Measurements from ENCODE around the gene EMP1.

Gene EMP1

DNA sequence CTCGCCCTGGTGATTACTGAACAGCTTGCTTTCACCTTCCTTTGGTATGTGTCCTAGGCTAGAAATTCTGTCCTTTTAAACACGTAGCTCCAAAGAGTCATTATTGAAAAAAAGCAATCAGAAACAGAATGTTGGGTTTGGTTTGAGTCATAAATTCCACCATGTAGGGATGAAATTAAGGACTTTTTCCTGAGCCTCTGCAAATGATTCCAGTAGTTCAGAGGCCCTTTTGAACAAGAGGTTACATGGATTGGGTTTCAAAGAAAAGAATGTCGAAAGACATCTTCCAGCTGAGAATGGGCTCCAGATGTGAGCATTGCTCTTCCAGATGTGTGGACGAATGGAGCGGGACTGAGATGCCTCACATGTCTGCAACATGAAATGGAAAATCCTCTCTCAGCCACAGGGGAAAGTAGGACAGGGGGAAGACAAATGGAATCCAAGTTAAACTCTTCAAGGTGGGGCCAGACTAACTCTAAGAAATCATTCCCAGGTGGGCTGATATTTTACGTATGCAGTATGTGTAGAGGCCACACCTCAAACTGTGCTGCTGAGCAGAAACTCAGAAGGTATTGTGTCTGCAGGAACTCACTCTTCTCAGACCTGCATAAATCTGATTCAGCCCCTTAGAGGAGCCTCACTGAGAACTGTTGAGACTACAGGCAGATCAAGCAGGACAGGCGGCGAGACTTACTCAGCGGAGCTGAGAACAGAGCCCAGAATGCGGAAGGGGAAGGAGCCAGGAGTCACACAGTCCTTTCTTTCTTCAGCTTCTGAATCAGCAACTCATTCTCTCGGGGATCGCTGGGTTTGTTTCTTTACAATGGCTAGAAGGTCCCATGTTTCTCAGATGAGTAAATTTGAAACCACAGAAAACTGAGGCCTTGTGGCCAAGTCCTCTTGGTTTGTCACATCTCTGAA is 23.3 kb upstream of the EMP1 start:
- DNase-seq, result no peak

DNA sequence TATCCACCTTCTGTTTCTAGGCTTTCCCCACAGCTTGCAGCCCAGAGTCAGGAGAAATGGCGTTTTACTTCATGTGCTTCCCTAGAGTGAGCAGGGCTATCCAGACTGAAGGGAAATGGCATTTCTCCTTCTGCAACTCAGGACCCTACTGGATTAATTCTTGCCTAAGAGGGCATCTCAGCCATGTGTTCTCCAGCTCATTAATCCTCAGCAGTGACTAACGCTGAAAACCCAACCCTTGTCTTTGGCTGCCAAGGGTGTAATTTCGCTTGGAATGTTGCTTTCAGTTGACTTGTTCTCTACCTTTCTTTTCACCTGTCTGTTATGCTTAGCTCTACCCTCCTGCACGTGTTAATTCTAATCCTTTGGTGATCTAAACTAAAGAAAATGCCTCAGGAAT is 21.0 kb upstream of the EMP1 start:
- DNase-seq, result no peak

DNA sequence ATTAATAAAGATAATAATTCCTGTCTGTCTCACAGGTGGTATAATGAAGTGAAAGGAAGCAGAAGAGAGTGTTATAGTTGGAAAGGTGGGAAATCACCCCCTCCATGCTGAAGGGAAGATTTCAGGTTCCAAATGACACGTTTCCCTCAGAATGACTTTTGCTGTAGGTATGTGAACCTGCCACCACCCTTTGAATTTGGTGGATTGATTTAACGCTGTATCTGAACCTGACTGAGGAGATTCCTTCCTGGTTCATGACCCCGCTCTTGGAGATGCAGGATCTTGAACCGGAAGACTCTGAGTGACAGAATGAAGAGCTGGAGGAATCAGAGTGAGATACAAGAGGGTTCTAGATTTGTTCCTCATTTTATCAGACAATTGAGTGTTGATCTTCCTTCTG is 20.3 kb upstream of the EMP1 start:
- no peak for DNase-seq

DNA sequence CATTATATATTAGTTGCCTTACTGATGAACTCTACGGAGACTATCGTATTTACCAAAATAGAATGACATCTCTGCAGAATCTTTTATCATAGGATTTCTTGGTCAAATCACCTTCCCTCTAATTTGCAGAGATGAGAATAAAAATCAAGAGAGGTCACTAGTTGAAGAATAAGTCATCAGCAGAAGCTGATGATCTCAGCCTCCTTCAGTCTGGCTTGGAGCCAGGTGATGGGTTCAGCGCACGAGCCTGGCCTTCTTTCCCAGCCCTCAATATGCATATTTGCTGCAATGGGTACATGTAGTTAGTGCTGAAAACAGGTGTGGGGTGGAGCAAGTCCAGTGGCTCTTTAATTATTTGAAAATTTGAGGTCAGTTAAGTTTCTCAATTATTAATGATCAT is 19.2 kb upstream of the EMP1 start:
- no peak for DNase-seq

DNA sequence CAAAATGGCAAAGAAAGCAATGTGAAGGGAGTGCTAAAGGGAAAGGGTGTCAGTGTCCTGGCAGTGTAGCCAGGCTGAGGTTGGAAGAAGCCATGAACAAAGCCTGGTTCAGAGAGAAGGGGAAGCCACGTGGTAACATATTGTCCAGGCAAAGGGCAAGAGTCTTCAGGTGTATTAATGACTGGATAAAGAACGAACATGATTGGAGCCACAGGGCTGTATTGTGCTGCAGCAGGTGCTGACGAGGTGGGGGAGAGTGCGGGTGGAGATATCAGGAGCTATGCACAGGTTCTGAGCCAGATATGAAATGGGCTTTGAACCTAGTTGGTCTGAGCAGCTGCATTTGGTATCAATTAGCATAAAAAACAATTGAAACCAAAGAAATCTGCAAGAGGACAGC is 18.6 kb upstream of the EMP1 start:
- no peak for DNase-seq

DNA sequence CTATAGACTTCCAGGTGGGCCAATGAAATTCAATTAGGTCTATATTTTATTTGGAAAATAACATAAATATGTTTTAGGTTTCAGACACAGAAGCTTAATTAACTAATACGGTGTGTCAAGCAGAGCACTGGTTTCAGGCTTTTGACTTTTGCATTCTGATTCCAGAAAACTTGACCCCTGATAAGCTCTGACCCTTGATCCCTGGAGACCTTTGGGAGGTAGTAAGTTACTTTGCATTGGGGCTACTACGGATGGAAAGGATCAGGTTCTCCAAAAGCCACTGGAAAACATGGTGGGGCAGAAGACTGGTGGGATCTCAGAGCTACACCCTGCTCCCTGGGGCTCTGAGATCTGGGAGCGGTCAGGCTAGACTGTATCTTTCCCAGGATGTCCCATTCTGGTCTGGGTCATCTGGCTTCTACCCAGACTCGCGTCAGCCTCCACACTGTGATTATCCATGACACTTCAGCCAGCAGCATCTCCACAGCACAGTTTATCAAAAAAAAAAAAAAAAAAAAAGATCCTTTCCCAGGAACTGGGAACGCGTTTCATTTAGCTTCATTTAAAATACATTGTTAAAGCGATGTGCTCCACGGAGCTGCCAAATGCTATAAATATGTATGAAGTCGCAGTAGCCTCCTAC is 17.8 kb upstream of the EMP1 start:
- no peak for DNase-seq

DNA sequence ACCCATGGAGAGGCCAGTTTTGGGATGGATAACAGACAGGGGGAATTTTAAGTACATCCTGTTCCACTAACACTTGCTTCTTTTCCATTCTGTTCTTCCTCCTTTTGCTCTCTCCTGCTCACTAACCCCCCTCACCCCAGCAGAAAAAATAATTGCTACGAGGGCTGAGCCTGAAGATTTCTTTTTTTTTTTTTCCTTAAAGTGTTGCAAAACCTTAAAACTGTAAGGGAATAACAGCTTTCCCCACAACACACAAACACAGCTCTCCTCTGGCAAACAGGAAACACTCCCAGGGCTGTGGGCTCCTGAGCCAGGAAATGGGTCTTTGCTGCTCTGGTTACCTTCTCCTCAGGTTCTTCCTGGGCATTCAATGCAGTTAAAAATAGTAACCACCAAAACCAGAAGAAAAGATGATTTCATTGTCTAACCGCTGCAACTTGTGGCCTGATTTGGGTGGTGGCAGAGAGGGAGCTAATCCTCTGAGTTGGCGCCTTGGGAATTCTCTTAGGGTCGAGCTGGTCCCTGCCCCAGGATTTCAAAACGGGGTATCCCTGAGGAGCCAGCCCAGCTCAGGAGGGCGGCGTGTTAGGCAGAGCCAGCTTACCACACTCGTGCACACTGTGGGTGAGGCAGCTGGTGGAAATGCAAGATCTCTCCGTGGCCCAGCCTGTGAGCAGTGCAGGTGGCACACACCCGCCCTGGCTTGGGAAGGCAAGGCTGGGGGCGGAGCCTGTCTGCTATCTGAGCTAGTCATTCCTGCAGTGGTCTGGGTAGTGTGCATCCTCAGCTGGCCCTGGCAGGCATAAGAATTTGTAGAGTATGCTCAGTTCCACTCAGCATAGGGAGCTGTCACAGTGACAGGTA is 17.1 kb upstream of the EMP1 start:
- peak; percentile 56 for DNase-seq

DNA sequence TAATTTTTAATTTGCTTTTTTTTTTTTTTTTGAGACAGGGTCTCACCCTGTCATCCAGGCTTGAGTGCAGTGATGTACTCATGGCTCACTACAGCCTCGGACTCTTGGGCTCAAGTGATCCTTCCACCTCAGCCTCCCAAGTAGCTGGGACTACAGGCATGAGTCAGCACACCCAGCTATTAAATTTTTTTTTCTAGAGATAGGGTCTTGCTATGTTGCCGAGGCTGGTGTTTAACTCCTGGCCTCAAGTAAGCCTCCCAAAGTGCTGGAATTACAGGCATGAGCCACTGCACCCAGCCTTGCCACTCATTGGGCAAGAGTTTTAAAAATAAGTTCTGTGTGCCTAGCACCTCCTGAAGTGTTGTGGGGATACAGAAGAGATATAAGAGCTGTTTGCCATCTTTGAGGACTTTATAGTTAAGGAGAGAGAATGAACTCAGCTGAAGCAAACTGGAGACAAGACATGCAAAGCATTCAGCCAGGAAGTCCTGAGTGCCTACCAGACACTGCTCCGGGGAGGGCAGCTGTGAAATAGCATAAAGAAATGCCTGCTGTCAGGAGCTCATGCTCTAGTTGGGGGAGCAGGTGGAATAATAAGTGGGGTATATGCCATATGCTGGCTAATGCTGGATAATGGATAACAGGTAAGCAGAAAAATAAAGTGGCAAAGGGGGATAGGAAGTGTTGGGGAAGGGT is 15.0 kb upstream of the EMP1 start:
- no peak for DNase-seq

DNA sequence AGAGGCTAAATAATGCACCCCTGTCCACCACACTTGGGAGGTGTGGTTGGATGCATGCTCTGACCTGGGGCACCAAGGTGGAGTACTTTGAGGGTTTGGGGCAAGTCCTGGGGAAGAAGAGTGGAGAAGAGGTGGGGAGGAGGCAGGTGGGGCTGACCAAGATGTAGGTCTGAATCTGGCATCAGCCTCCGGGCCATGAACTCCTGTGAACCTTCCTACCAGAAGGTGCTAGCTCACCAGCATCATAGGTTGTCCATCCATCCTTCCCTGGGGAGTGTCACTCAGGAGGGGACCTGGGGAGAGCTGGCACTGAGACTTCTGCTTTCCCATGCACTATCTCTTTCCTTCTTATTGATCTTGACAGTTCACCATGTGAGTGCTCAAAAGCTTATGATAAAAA is 13.6 kb upstream of the EMP1 start:
- DNase-seq, result no peak

DNA sequence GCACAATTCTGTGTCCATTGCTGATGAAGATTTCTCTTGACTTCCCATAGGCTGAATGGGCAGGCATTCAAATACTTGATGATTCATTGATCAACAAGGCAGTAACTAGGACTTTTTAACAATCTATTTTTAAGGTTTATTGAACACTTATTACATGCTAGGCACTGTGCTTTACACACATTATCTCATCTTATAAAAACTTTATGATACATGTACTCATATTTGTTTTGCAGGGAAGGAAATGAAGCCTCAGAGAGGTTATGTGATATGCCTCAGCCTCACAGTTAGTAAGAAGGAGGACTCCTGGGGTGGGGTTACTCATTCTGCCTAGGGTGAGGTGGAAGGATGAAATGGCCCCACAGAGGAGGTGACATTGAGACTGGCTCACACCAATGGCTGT is 12.9 kb upstream of the EMP1 start:
- DNase-seq, result no peak

DNA sequence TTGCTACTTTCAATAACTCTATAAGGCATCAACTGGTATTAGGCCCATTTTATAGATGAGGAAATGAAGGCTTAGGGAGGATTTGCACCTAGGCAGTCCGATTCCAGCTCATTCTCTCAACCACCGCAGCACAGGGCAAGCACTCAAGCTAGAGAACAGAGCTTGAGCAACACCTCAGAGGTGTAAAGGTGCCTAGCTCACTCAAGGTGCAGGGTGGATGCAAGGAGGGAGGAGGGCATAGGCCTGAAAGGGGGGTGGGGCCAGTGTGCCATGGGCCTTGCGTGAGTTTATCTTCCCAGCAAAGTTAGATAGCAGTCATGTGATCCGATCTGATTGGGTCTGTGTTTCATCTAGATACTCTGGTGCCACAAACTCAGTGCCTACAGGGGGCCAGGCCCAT is 10.2 kb upstream of the EMP1 start:
- DNase-seq, result no peak

DNA sequence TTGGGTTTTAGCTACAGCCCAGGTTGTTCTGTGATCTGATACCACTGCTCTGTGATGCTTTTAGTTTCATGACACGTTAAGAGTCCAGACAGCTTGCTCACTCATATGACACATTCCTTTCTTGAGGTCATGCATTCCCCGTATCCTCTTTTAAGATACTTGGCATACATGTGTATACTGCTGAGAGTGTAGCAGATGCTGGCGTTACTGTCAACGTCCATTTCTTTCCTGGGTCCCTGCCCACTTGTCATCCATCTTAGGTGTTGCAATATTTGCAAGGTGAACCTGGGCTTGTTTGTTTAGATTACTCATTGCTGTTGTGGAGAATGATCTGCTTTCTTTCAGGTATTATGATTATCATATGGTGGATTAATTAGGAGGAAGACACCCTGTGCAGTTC is 9.1 kb upstream of the EMP1 start:
- DNase-seq, result no peak

DNA sequence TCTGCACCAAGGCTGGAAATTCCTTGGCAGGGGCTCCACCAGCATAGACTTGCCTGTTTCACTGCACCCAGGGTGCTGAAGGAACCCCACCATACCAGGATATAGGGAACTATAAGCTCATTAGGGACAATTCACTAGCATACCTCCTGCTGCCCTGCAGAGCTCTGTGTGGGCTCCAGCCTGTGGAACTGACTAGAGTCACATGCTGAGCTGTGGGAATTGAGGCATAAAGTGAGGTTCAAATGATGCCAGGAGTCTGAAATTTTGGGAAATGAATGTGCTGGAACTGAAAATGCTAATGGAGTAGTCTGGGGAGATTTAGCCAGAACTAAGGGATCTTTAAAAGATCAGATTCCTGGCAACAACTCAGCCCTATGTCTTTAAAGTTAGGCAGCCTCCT is 7.3 kb upstream of the EMP1 start:
- DNase-seq, result no peak

DNA sequence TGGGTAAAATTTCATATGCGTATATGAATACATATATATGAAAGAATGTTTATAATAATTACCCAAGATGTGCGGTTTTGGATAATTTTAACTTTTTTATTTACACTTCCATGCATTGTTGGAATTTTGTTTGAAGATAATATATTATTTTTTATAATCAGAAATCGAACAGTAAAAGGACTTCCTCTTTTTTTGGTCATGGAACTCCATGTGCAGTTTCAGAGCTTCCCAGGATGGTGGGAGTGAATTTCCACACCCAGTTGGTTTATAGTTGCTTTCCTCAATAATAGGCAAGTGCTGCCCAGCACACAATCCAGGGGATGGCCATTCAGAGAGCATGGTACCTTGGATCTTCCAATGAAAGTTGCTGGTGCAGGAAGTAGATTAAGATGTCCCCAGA is 6.3 kb upstream of the EMP1 start:
- DNase-seq, result no peak

DNA sequence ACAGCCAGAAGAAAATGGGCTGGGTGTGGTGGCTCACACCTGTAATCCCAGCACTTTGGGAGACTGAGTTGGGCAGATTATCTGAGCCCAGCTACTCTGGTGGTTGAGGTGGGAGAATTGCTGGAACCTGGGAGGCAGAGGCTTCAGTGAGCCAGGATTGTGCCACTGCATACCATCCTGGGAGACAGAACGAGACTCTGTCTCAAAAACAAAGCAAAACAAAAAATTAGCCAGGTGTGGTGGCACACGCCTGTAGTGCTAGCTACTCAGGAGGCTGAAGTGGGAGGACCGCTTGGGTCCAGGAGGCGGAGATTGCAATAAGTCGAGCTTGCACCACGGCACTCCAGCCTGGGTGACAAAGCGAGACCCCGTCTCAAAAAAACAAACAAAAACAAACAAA is 3.8 kb upstream of the EMP1 start:
- DNase-seq, result no peak

DNA sequence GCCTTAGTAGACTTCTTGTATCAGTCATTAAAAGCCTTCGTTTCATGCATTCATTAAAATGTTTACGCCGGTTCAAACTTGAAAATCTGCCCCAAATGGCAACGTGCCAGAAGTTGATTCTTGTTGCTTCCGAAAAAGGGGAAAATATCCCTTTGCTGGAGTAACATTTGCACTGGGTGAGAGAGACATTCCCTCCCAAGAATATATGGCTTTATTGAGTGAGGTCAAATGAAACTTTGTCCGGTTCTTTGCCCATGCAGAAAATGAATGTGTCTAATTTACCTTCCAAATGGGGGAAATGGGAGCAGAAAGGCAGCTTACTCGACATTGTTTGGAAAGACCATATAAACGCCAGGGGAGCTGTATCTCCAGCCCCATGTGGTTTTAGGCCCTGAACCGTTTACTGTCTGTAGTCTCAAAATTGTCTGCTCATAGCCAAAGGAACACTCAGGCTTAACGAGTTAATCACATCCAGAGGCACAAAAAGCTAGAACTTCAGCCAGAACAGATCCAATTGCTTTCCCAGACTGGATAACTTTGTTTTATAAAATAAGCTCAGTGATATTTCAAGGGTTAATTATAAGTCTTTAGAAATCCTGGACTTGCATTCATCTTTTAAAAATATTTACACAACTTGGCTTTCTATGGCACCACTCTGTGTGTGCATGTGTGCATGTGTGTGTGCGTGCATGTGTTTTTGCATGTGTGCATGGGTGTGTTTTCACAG is 2.9 kb upstream of the EMP1 start:
- no peak for DNase-seq

DNA sequence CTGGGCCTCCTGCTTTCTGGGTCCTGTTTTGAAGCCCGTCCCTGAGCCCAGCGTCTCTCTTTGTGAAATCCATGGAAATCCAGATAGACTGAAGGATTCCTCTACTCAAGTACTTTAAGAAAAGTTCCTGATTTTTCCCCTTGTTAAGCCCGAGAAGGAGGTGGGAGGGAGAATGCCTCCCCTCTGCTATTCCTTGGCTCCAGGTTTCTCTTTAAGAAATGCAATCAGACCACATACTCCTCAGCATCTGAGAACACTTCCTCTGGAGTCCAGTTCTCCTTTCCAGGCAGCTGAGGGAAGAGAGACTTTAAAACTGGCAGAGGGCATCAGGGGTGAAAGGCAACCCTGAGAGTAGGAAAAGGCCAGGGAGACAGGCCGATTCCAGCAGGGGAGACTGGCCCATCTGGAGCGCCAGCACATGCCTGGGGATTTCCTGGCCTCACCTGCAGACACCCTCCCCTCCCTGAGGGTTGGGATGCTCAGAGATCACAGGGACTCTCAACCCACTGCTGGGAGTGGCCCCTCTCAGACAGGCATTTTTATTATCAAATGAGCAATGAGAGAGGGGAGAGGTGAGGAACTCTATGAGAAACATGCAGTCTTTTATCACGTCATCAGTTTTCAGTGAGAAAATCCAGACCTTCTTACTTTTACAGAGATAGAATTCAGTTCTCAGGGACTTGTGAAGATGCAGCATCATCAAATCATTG is 2.0 kb upstream of the EMP1 start:
- DNase-seq, result no peak

DNA sequence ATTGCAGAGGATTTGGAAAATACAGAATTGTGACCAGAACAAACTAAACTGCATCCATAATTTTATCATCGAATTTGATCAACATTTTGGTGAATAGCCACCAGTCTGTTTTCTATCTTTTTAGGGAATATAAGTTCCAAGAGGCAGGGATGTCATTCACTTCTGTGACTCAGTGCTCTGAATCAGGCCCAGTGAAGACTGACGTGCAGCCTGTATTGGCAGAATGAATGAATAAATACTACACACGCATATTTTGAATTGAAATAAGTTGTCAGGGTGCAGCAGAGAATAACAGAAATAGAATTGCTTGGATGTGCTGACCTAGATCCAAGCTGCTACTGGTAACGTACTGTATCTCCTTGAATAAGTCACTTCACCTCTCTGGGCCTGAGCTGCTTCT is 1.3 kb upstream of the EMP1 start:
- no peak for DNase-seq

DNA sequence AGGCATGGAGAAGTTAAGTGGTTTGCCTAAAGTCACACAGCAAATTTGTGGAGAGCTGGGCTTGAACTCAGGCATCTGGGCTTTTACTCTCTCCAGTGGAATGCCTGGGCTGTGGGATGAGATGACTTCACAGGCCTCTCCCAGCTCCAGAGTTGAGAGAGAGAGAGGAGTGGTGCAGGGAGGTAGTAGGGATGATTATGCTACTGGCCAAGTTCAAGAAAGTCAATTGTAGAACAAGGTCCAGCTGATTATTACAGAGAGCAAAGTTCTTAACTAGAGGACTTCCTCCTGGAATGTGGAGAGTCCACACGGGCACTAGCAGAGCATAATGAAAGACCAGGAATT is 769 bp upstream of the EMP1 start:
- no peak for DNase-seq

DNA sequence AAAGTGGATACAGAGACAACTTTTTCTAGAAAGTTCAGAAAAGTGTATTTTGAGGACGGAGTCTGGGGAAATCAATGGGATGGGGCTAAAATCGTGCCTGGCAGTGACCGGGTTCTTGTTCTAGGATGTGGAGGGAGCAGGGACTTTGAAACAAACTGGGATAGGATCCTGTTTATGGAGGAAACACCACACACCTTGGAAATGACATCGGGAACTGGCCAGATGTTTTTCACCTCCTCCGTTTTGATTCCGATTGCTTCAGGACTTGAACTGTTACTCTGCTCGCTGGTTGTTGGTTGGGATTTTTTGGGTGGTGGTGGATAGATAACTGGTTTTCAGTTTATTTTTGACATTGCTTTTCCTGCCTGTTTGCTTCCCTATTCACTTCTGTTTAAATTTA is 506 bp downstream of the EMP1 start:
- DNase-seq, result no peak

DNA sequence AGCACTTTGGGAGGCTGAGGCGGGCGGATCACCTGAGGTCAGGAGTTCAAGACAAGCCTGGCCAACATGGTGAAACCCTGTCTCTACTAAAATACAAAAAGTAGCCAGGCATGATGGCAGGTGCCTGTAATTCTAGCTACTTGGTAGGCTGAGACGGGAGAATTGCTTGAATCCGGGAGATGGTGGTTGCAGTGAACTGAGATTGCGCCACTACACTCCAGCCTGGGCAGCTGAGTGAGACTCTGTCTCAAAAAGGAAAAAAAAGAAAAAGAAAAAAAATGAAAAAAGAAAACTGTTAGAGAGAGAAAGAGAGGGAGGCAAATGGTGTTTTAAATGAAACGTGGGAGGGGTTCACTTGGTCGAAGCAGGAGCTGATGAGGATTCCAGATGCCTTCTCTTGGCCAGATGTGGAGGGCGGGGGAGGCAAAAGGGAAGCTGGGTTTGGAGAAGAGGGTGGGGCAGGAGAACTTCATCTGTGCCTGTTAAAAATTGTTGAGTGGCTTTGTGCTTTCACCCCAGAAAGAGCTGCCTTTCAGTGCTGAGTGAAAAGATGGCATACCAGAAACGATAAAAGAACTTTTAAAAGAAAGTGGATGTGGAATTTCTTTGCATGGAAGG is 1.1 kb downstream of the EMP1 start:
- DNase-seq, result no peak

Measured in NCI-H2107 (cell line).